Fibroblast of skin of left biceps (primary cell): Measurements from ENCODE around the gene OCEL1.
A peak's percentile ranks its signal among the peaks of the same experiment; 100 is the strongest.
"Not testable (repeated sequence)": the region's sequence is repeated elsewhere in the genome, so short reads cannot be mapped to it uniquely, and the experiment has no call there.

Experiments
- DNase-seq, 2 experiments: peaks; one replicate each; pipeline ENCODE4 v3.0.0-alpha.2; 2013; ENCODE audit warnings: low read depth in 2 of 2

The OCEL1 gene

GRCh38 chr19:17263712-17264640 lies 38.0 kb downstream of the OCEL1 start:
- no peak for DNase-seq

- DNase-seq, result no peak
Observed at GRCh38 chr19:17264641-17264979, 38.6 kb downstream of the OCEL1 start, which contains the start of gene USHBP1. USHBP1 (minus strand) TSS chr19:17264745; CDS start chr19:17264299, 446 bp downstream.

GRCh38 chr19:17266026-17266425 lies 40.0 kb downstream of the OCEL1 start:
- no peak for DNase-seq

- DNase-seq, result no peak
Observed at GRCh38 chr19:17266589-17266974, 40.6 kb downstream of the OCEL1 start.

GRCh38 chr19:17266975-17267788 lies 41.2 kb downstream of the OCEL1 start, which contains the start of gene BABAM1:
BABAM1 (plus strand) TSS chr19:17267443; CDS start chr19:17268807, 1,364 bp downstream.
- peak; percentile 99 for DNase-seq

- DNase-seq, result no peak
Observed at GRCh38 chr19:17268754-17269153, 42.7 kb downstream of the OCEL1 start.

- DNase-seq, result not testable (repeated sequence)
Observed at GRCh38 chr19:17274892-17275291, 48.9 kb downstream of the OCEL1 start.

- DNase-seq, result no peak
Observed at GRCh38 chr19:17275441-17276175, 49.6 kb downstream of the OCEL1 start.
